ENCODE results near the gene MCRS1. TPM values are rescaled to one million over a fixed set of nuclear protein-coding genes. Genes with fewer than 3 reads are reported as not detected.

Gene MCRS1
- polyA plus RNA-seq, 3 donors: 50.3 to 88.8 (median 52.3) TPM

- H3K36me3 ChIP-seq (replicated peaks in 1 of 2; ENCODE audit: control insufficient read depth in 1 of 2, insufficient read depth in 2 of 2, low read length in 2 of 2): no peaks in the 10 kb centered on the region
- no peaks in the 10 kb centered on the region for H4K20me1 ChIP-seq (ENCODE audit: insufficient read depth, low read length)
- no peak overlapping the region for H3K27ac ChIP-seq (ENCODE audit: low read depth in 1 of 2, low read length in 2 of 2)
- H3K36me3 Mint-ChIP-seq: peaks cover 6 to 11% of the 10 kb centered on the region in 2 donors
- H3K27me3 Mint-ChIP-seq (ENCODE audit: low read depth in 3 of 3): no peaks in the 10 kb centered on the region
- DNase-seq: no peak
- no peaks in the 10 kb centered on the region for H3K79me2 ChIP-seq (ENCODE audit: insufficient read depth, low read length)
- no peak overlapping the region for H3K4me2 ChIP-seq (replicated peaks; ENCODE audit: extremely low read depth, low read length, poor library complexity, severe bottlenecking)
- intact Hi-C loops (cut with micrococcal nuclease): loop anchor here (10.0 kb wide), 1 partner anchor 224 kb away; the partner anchor contains the start of gene PRPH (in 2 of the 2)
- H3K27ac Mint-ChIP-seq: no peak overlapping the region
- H3K4me3 ChIP-seq (replicated peaks in 1 of 3; ENCODE audit: low read depth in 2 of 3, low read length in 3 of 3): no peak overlapping the region
- no peak overlapping the region for H3K9ac ChIP-seq (ENCODE audit: insufficient read depth, low read length, poor library complexity, severe bottlenecking)
- no peaks in the 10 kb centered on the region for H3K4me1 ChIP-seq (ENCODE audit: control insufficient read depth in 1 of 2, insufficient read depth in 2 of 2, low read length in 2 of 2)
- no peak overlapping the region for H3K4me3 Mint-ChIP-seq
- H3K9me3 Mint-ChIP-seq: no peaks in the 10 kb centered on the region
- TF ChIP-seq CTCF (IDR thresholded peaks at IDR 0.05): no peak
- WGBS (ENCODE audit: insufficient coverage): no CpG with 5 or more reads among the region's 2 CpGs
- H3K9me3 ChIP-seq (replicated peaks in 1 of 2; ENCODE audit: control insufficient read depth in 1 of 2, insufficient read depth in 1 of 2, low read length in 2 of 2): no peaks in the 10 kb centered on the region
- no peak overlapping the region for H2AFZ ChIP-seq (ENCODE audit: insufficient read depth, low read depth, low read length, poor library complexity, severe bottlenecking)
- no peaks in the 10 kb centered on the region for H3K27me3 ChIP-seq (ENCODE audit: control insufficient read depth in 2 of 2, insufficient read depth in 2 of 2, low read length in 2 of 2)
- H3K4me1 Mint-ChIP-seq: no peaks in the 10 kb centered on the region
Observed at GRCh38 chr12:49518914-49519573, 48.9 kb downstream of the MCRS1 start.

- Mint-ChIP-seq H3K4me1 (no peaks in the 10 kb centered on the region), H3K36me3 (peaks cover 5 to 6% of the 10 kb centered on the region in 2 donors), H3K27me3 (ENCODE audit: low read depth in 3 of 3) (no peaks in the 10 kb centered on the region), H3K9me3 (no peaks in the 10 kb centered on the region), H3K27ac (no peak overlapping the region), H3K4me3 (no peak overlapping the region)
- no peaks in the 10 kb centered on the region for H3K27me3 ChIP-seq (ENCODE audit: control insufficient read depth in 2 of 2, insufficient read depth in 2 of 2, low read length in 2 of 2)
- no peak for TF ChIP-seq CTCF (IDR thresholded peaks at IDR 0.05)
- no peak for DNase-seq
- H3K9me3 ChIP-seq (replicated peaks in 1 of 2; ENCODE audit: control insufficient read depth in 1 of 2, insufficient read depth in 1 of 2, low read length in 2 of 2): no peaks in the 10 kb centered on the region
- H3K4me2 ChIP-seq (replicated peaks; ENCODE audit: extremely low read depth, low read length, poor library complexity, severe bottlenecking): no peak overlapping the region
- H3K4me1 ChIP-seq (ENCODE audit: control insufficient read depth in 1 of 2, insufficient read depth in 2 of 2, low read length in 2 of 2): no peaks in the 10 kb centered on the region
- intact Hi-C loops (cut with micrococcal nuclease): loop anchor here (2.0 to 10.0 kb wide), 2 partner anchors 156 to 220 kb away; partner anchors contain the start of gene PRPH (in 2 of the 2)
- H3K79me2 ChIP-seq (ENCODE audit: insufficient read depth, low read length): no peaks in the 10 kb centered on the region
- 100% methylated on average over 2 of the region's 5 CpGs for WGBS (ENCODE audit: insufficient coverage)
- H4K20me1 ChIP-seq (ENCODE audit: insufficient read depth, low read length): no peaks in the 10 kb centered on the region
- no peak overlapping the region for H3K9ac ChIP-seq (ENCODE audit: insufficient read depth, low read length, poor library complexity, severe bottlenecking)
- H3K36me3 ChIP-seq (replicated peaks in 1 of 2; ENCODE audit: control insufficient read depth in 1 of 2, insufficient read depth in 2 of 2, low read length in 2 of 2): no peaks in the 10 kb centered on the region
- H3K4me3 ChIP-seq (replicated peaks in 1 of 3; ENCODE audit: low read depth in 2 of 3, low read length in 3 of 3): no peak overlapping the region
- no peak overlapping the region for H2AFZ ChIP-seq (ENCODE audit: insufficient read depth, low read depth, low read length, poor library complexity, severe bottlenecking)
- H3K27ac ChIP-seq (ENCODE audit: low read depth in 1 of 2, low read length in 2 of 2): no peak overlapping the region
Observed at GRCh38 chr12:49515266-49515665, 52.7 kb downstream of the MCRS1 start.
